Nephron progenitor cell (in vitro differentiated cells): ENCODE measurements around the gene RBMXL2.

Experiments
- DNase-seq: peaks from one replicate; pipeline ENCODE4 v3.0.0; 2021
- H3K27ac Mint-ChIP-seq: 2 replicates; pipeline ENCODE4 v1.8.0; 2021; ENCODE audit warnings: mild to moderate bottlenecking, moderate library complexity, mixed read lengths
- H3K27me3 Mint-ChIP-seq: 2 replicates; pipeline ENCODE4 v1.8.0; 2021; ENCODE audit warnings: mild to moderate bottlenecking, low read depth, mixed read lengths; ENCODE audit not compliant: poor library complexity
- H3K36me3 Mint-ChIP-seq: 2 replicates; pipeline ENCODE4 v1.8.0; 2021; ENCODE audit warnings: low read depth, mixed read lengths
- H3K4me1 Mint-ChIP-seq: 2 replicates; pipeline ENCODE4 v1.8.0; 2021; ENCODE audit warnings: mixed read lengths
- H3K4me3 Mint-ChIP-seq: 2 replicates; pipeline ENCODE4 v1.8.0; 2021; ENCODE audit warnings: mild to moderate bottlenecking, moderate library complexity, mixed read lengths
- H3K9me3 Mint-ChIP-seq: 2 replicates; pipeline ENCODE4 v1.8.0; 2021; ENCODE audit warnings: mild to moderate bottlenecking, moderate library complexity, mixed read lengths
- TF ChIP-seq, protein P1 (sequence below): fragments of 200-600 bp; sonication (generic); IDR thresholded peaks from 2 replicates; pipeline ENCODE4 v1.5.0; 2021; ENCODE audit warnings: antibody characterized with exemption

RBMXL2 gene

DNA sequence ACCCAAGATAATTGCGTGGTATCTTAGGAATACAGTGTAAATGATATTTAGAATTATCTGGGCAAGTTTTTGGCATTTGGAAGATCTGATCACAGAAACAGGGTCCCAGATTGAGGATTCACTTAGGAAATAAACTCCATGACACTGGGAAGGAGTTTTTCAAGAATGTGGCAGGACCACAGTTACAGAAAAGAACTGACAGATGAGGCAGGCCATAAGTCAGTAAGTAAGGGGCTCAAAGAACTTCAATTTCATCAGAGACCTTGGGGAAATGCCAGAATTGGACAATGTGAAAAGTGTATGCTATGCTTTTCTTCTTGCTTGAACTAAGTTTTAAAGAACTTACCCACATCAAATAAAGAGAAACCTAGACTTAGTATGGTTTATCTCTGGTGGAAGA, 49.3 kb downstream of the RBMXL2 start:
- no peaks in the 10 kb centered on the region for H3K9me3 Mint-ChIP-seq
- no peak overlapping the region for H3K27ac Mint-ChIP-seq
- H3K36me3 Mint-ChIP-seq = no peaks in the 10 kb centered on the region
- no peak for DNase-seq
- no peaks in the 10 kb centered on the region for H3K4me1 Mint-ChIP-seq
- TF ChIP-seq, protein P1, sequence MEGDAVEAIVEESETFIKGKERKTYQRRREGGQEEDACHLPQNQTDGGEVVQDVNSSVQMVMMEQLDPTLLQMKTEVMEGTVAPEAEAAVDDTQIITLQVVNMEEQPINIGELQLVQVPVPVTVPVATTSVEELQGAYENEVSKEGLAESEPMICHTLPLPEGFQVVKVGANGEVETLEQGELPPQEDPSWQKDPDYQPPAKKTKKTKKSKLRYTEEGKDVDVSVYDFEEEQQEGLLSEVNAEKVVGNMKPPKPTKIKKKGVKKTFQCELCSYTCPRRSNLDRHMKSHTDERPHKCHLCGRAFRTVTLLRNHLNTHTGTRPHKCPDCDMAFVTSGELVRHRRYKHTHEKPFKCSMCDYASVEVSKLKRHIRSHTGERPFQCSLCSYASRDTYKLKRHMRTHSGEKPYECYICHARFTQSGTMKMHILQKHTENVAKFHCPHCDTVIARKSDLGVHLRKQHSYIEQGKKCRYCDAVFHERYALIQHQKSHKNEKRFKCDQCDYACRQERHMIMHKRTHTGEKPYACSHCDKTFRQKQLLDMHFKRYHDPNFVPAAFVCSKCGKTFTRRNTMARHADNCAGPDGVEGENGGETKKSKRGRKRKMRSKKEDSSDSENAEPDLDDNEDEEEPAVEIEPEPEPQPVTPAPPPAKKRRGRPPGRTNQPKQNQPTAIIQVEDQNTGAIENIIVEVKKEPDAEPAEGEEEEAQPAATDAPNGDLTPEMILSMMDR = no peak
- no peak overlapping the region for H3K4me3 Mint-ChIP-seq
- H3K27me3 Mint-ChIP-seq = peaks cover 16% of the 10 kb centered on the region
